ENCODE data around the gene SLC25A45.

DNA sequence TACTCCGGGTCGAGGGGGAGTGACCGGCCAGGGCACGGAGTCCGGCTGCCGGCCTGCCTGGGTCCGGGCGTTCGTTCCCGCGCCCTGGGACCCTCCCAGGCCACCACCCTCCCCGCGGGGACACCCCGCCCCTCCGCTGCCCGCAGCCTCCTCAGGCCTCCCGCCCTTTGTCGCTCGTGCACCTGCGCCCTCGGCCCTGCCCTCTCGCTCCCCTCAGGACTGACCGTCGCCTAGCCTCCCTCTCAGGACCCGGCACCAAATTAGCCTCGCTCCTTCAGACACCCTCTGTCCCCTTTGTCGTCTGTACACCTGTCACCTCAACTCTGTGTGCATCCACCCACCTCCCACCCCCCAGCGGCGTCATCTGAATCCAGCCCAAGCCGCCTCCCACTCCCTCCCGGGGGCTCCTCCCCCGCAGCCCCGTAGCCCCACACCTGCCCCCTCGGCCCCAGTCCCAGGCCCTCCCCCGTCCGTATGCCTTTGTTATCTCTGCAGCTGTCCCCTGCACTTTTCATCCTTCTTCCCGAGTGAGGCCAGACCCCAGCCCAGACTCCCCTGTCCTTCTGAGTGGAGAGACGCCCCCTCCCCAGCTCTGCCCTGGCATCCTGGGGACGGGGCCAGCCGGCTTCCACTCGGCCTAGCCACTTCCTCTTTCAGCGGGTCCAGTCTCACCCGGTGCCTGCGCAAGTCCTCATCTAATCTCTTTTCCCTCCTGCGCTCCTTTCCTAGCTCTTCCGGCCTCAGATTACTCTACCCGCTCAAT lies 27.3 kb downstream of the SLC25A45 start:
- TF ChIP-seq, protein P1, sequence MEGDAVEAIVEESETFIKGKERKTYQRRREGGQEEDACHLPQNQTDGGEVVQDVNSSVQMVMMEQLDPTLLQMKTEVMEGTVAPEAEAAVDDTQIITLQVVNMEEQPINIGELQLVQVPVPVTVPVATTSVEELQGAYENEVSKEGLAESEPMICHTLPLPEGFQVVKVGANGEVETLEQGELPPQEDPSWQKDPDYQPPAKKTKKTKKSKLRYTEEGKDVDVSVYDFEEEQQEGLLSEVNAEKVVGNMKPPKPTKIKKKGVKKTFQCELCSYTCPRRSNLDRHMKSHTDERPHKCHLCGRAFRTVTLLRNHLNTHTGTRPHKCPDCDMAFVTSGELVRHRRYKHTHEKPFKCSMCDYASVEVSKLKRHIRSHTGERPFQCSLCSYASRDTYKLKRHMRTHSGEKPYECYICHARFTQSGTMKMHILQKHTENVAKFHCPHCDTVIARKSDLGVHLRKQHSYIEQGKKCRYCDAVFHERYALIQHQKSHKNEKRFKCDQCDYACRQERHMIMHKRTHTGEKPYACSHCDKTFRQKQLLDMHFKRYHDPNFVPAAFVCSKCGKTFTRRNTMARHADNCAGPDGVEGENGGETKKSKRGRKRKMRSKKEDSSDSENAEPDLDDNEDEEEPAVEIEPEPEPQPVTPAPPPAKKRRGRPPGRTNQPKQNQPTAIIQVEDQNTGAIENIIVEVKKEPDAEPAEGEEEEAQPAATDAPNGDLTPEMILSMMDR (IDR thresholded peaks at IDR 0.05): no peak
- TF ChIP-seq POLR2A (IDR thresholded peaks at IDR 0.05): no peak
